IMR-90 (cell line): ENCODE results near the gene CRYGA. TPM values are rescaled to one million over a fixed set of nuclear protein-coding genes. Genes with fewer than 3 reads are reported as not detected.

Experiments
- ATAC-seq: fragments of 200-7000 bp; cut with Tn5 transposase; 2 replicates; pipeline ENCODE4 v1.9.1; 2020; ENCODE audit warnings: low read depth, mild to moderate bottlenecking, moderate library complexity
- BruUV-seq: library from RNA; stranded (reverse); fragments of 400-500 nt; replicated peaks from 2 replicates; lab custom pipeline; 2021; lab: Mats Ljungman, UMichigan
- CTCF ChIA-PET: fragments of 300-600 bp; formaldehyde crosslinking; extraction: SDS; loops from one replicate; lab custom pipeline; 2021; ENCODE audit warnings: antibody characterized with exemption; lab: Yijun Ruan, JAX
- POLR2A ChIA-PET: fragments of 300-600 bp; sonication (Branson Sonifier 250); formaldehyde crosslinking; loops from one replicate; lab custom pipeline; 2022; ENCODE audit warnings: antibody characterized with exemption; ENCODE audit not compliant: unreplicated experiment; lab: Charles Lee
- DNase-seq: peaks from one replicate; pipeline ENCODE4 v3.0.0; 2013
- H2AFZ ChIP-seq: replicated peaks from 2 replicates; pipeline ENCODE3; 2013; ENCODE audit warnings: low read length, mild to moderate bottlenecking; ENCODE audit not compliant: poor library complexity
- H2AK5ac ChIP-seq: 2 replicates; pipeline ENCODE4 v1.6.1; 2013; ENCODE audit warnings: low read depth, low read length, inconsistent platforms
- H2AK9ac ChIP-seq: replicated peaks from 2 replicates; pipeline ENCODE3; 2013; ENCODE audit warnings: mild to moderate bottlenecking, low read depth, low read length, moderate library complexity; ENCODE audit not compliant: poor library complexity
- H2BK120ac ChIP-seq: 2 replicates; pipeline ENCODE4 v1.6.1; 2013; ENCODE audit warnings: low read depth, low read length, inconsistent platforms
- H2BK15ac ChIP-seq: 3 replicates; pipeline ENCODE4 v1.6.1; 2013; ENCODE audit warnings: low read depth, low read length, inconsistent platforms
- H2BK20ac ChIP-seq: 2 replicates; pipeline ENCODE4 v1.6.1; 2013; ENCODE audit warnings: low read depth, mild to moderate bottlenecking, inconsistent platforms, low read length, moderate library complexity
- H2BK5ac ChIP-seq: 2 replicates; pipeline ENCODE4 v1.6.1; 2013; ENCODE audit warnings: mild to moderate bottlenecking, low read depth, low read length, inconsistent platforms; ENCODE audit not compliant: poor library complexity, severe bottlenecking
- H3K14ac ChIP-seq: replicated peaks from 2 replicates; pipeline ENCODE4 v1.6.1; 2013; ENCODE audit warnings: low read depth, low read length, inconsistent platforms
- H3K18ac ChIP-seq: 2 replicates; pipeline ENCODE4 v1.6.1; 2013; ENCODE audit warnings: low read depth, low read length, control low read depth
- H3K23ac ChIP-seq: 2 replicates; pipeline ENCODE4 v1.6.1; 2013; ENCODE audit warnings: low read depth, low read length, inconsistent platforms
- H3K27ac ChIP-seq: 2 replicates; pipeline ENCODE4 v1.5.1; 2013; ENCODE audit warnings: mild to moderate bottlenecking, control low read depth, low read length; ENCODE audit not compliant: insufficient read depth
- H3K27me3 ChIP-seq: 2 replicates; pipeline ENCODE4 v1.6.1; 2013; ENCODE audit warnings: low read length; ENCODE audit not compliant: control insufficient read depth, insufficient read depth
- H3K36me3 ChIP-seq: 2 replicates; pipeline ENCODE4 v1.6.1; 2013; ENCODE audit warnings: low read length, mixed read lengths; ENCODE audit not compliant: control insufficient read depth, insufficient read depth
- H3K4ac ChIP-seq: 2 replicates; pipeline ENCODE4 v1.6.1; 2013; ENCODE audit warnings: low read depth, low read length, inconsistent platforms
- H3K4me1 ChIP-seq: 2 replicates; pipeline ENCODE4 v1.6.1; 2013; ENCODE audit warnings: low read length, mixed read lengths; ENCODE audit not compliant: control insufficient read depth, insufficient read depth
- H3K4me2 ChIP-seq: 2 replicates; pipeline ENCODE4 v1.6.1; 2013; ENCODE audit warnings: low read depth, mild to moderate bottlenecking, control low read depth, low read length, moderate library complexity
- H3K4me3 ChIP-seq: 2 replicates; pipeline ENCODE4 v1.5.1; 2013; ENCODE audit warnings: low read depth, mild to moderate bottlenecking, control low read depth, low read length, moderate library complexity; ENCODE audit not compliant: insufficient read depth
- H3K56ac ChIP-seq: 2 replicates; pipeline ENCODE4 v1.6.1; 2013; ENCODE audit warnings: low read length, inconsistent platforms; ENCODE audit not compliant: insufficient read depth; ENCODE audit errors: extremely low read depth
- H3K79me1 ChIP-seq, 2 experiments: 2 replicates each; pipeline ENCODE4 v1.6.1; 2013; ENCODE audit warnings: low read length in 2 of 2, inconsistent platforms in 1 of 2, low read depth in 1 of 2
- H3K9ac ChIP-seq: 2 replicates; pipeline ENCODE4 v1.6.1; 2013; ENCODE audit warnings: low read depth, low read length, control low read depth
- H3K9me1 ChIP-seq: 2 replicates; pipeline ENCODE4 v1.6.1; 2013; ENCODE audit warnings: low read length, inconsistent platforms; ENCODE audit not compliant: insufficient read depth
- H3K9me3 ChIP-seq: 2 replicates; pipeline ENCODE4 v1.6.1; 2013; ENCODE audit warnings: low read length; ENCODE audit not compliant: control insufficient read depth, insufficient read depth
- H4K20me1 ChIP-seq: 2 replicates; pipeline ENCODE4 v1.6.1; 2013; ENCODE audit warnings: low read length, inconsistent platforms; ENCODE audit not compliant: insufficient read depth
- H4K5ac ChIP-seq: 2 replicates; pipeline ENCODE4 v1.6.1; 2013; ENCODE audit warnings: mild to moderate bottlenecking, low read depth, low read length, control low read depth
- H4K8ac ChIP-seq, 2 experiments: 2 replicates each; pipeline ENCODE4 v1.6.1; 2013; ENCODE audit warnings: low read depth in 2 of 2, low read length in 2 of 2, control low read depth in 1 of 2, inconsistent platforms in 1 of 2
- H4K91ac ChIP-seq: 2 replicates; pipeline ENCODE4 v1.6.1; 2013; ENCODE audit warnings: low read depth, low read length, inconsistent platforms; ENCODE audit not compliant: insufficient read depth
- MAZ ChIP-seq: IDR thresholded peaks from 2 replicates; pipeline ENCODE4 v1.6.1; 2012; ENCODE audit warnings: low read depth, mild to moderate bottlenecking, low read length, improper control_type of control experiment, moderate library complexity, borderline replicate concordance
- RCOR1 ChIP-seq: IDR thresholded peaks from 2 replicates; pipeline ENCODE4 v1.6.1; 2012; ENCODE audit warnings: mild to moderate bottlenecking, low read length, improper control_type of control experiment; ENCODE audit not compliant: insufficient replicate concordance
- WGBS, 2 experiments: methylation state at CpG; one replicate each; pipeline versions ENCODE4 v1.1.5 to v1.1.7; 2013; ENCODE audit warnings: missing lambda C conversion rate in 2 of 2; ENCODE audit not compliant: insufficient read length in 1 of 2; ENCODE audit errors: extremely low coverage in 2 of 2; 5-methylcytosine and 5-hydroxymethylcytosine counted together
- dilution Hi-C: fragments of 300-500 bp; cut with HindIII; formaldehyde crosslinking; loops from one replicate; pipeline ENCODE4 v1.14.3; 2018; ENCODE audit warnings: low sequenced_read_pairs; ENCODE audit not compliant: unreplicated experiment
- in situ Hi-C: fragments of 300-500 bp; cut with MboI; formaldehyde crosslinking; loops from 3 replicates; pipeline ENCODE4 v1.14.3; 2019; ENCODE audit warnings: low sequenced_read_pairs, inconsistent platforms, mixed read lengths
- intact Hi-C: fragments of 100-400 bp; cut with micrococcal nuclease; formaldehyde crosslinking; loops from 2 replicates; pipeline ENCODE4 v1.10.0; 2022
- polyA plus RNA-seq, 3 experiments: library from polyadenylated mRNA; depleted of rRNA; stranded (reverse); fragments of >200 nt; gene quantifications; 2 replicates each; pipeline ENCODE4 v1.2.3, GENCODE V29; 2012; ENCODE audit warnings: low replicate concordance in 1 of 3
- total RNA-seq: library from RNA; depleted of rRNA; stranded (reverse); fragments of >200 nt; gene quantifications from 2 replicates; pipeline ENCODE4 v1.2.3, GENCODE V29; 2012
- TF ChIP-seq, protein P1 (sequence below): fragments of 150-350 bp; IDR thresholded peaks from 2 replicates; pipeline ENCODE4 v1.6.1; 2016; ENCODE audit warnings: low read depth, mild to moderate bottlenecking, low read length, moderate library complexity, borderline replicate concordance
- TF ChIP-seq, protein P2 (sequence below): conservative IDR thresholded peaks from 2 replicates; pipeline ENCODE4 v1.5.1; 2012; ENCODE audit warnings: mild to moderate bottlenecking, low read depth, low read length, improper control_type of control experiment

CRYGA gene
- total and polyA plus RNA-seq, 2 of the 4 experiments (the other 2 are of a cell fraction), result not detected

DNA sequence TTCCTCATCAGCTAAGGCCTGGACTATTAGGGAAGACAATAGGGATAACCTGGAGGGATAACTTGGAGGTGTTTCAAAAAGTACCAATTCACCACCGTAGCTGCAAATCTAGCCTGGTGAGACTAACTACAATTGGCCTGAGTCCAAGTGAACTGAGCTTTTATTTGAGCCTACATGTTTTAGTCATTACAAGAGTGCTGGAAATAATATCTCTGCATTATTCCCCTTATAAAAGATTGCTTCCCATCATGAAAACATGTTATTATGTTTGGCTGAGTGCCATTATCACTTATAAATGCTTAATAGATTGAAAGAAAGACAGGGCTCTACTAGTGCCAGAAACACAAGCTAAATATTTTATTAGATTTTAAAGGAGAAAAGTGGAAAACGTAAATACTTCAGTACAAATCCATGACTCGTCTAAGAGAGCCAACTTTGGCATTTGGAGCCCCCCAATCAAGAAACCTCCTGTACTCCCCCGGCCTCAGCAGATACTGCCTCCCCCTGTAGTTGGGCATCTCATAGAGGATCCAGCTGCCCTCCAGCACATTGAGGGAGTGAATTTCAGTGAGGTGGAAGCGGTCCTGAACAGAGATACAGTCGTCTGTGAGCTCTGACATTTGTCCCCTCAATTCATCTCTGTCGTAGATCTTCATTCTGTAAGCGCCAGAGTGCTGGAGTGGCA lies 21.0 kb downstream of the CRYGA start:
- TF ChIP-seq, protein P1, sequence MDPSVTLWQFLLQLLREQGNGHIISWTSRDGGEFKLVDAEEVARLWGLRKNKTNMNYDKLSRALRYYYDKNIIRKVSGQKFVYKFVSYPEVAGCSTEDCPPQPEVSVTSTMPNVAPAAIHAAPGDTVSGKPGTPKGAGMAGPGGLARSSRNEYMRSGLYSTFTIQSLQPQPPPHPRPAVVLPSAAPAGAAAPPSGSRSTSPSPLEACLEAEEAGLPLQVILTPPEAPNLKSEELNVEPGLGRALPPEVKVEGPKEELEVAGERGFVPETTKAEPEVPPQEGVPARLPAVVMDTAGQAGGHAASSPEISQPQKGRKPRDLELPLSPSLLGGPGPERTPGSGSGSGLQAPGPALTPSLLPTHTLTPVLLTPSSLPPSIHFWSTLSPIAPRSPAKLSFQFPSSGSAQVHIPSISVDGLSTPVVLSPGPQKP, result no peak
- TF ChIP-seq, protein P2, sequence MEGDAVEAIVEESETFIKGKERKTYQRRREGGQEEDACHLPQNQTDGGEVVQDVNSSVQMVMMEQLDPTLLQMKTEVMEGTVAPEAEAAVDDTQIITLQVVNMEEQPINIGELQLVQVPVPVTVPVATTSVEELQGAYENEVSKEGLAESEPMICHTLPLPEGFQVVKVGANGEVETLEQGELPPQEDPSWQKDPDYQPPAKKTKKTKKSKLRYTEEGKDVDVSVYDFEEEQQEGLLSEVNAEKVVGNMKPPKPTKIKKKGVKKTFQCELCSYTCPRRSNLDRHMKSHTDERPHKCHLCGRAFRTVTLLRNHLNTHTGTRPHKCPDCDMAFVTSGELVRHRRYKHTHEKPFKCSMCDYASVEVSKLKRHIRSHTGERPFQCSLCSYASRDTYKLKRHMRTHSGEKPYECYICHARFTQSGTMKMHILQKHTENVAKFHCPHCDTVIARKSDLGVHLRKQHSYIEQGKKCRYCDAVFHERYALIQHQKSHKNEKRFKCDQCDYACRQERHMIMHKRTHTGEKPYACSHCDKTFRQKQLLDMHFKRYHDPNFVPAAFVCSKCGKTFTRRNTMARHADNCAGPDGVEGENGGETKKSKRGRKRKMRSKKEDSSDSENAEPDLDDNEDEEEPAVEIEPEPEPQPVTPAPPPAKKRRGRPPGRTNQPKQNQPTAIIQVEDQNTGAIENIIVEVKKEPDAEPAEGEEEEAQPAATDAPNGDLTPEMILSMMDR, result no peak
- TF ChIP-seq MAZ (no peak), RCOR1 (no peak)
- Histone ChIP-seq H4K5ac (no peak overlapping the region), H2BK15ac (no peak overlapping the region), H4K91ac (no peak overlapping the region), H3K27me3 (0 out of 2 replicates have a peak, but pooled peaks cover 2% of the 10 kb centered on the region), H4K8ac (no peak overlapping the region), H3K79me1 (no peaks in the 10 kb centered on the region), H2AK9ac (no peak overlapping the region), H2BK120ac (no peak overlapping the region), H3K18ac (no peak overlapping the region), H2AFZ (no peak overlapping the region), H3K23ac (no peak overlapping the region), H3K9me1 (no peaks in the 10 kb centered on the region), H3K4me1 (no peaks in the 10 kb centered on the region), H3K9me3 (no peaks in the 10 kb centered on the region), H2BK20ac (no peak overlapping the region), H3K4me3 (no peak overlapping the region), H3K27ac (no peak overlapping the region), H3K36me3 (no peaks in the 10 kb centered on the region), H3K56ac (no peak overlapping the region), H2BK5ac (no peak overlapping the region), H4K20me1 (no peaks in the 10 kb centered on the region), H3K14ac (no peak overlapping the region), H3K4ac (no peak overlapping the region), H3K4me2 (no peak overlapping the region), H2AK5ac (no peak overlapping the region), H3K9ac (no peak overlapping the region)
- ATAC-seq (no peak), DNase-seq (peak; percentile 4)
- intact Hi-C loops, result no loop called here
- POLR2A ChIA-PET, result no interaction called here
- CTCF ChIA-PET, result interaction anchor here (0.8 to 1.1 kb wide), 2 partner anchors 15 to 396 kb away, joined by 3 to 7 read pairs; no protein-coding TSS in a partner anchor
- in situ Hi-C loops, result no loop called here
- dilution Hi-C loops, result no loop called here
- 17% methylated on average over 2 of the region's 8 CpGs; no CpG with 5 or more reads in 1 of the 2 experiments for WGBS, 2 experiments
- BruUV-seq, result no TSS peak
